HG02884 (cell line): ENCODE data around the gene KRTAP5-4.
"Not testable (repeated sequence)": the region's sequence is repeated elsewhere in the genome, so short reads cannot be mapped to it uniquely, and the experiment has no call there.

Source experiments
- ATAC-seq: cut with Tn5 transposase; IDR thresholded peaks from one replicate; pipeline ENCODE4 v1.9.1; 2021; ENCODE audit warnings: mild to moderate bottlenecking, moderate library complexity; ENCODE audit not compliant: unreplicated experiment

Gene KRTAP5-4

DNA sequence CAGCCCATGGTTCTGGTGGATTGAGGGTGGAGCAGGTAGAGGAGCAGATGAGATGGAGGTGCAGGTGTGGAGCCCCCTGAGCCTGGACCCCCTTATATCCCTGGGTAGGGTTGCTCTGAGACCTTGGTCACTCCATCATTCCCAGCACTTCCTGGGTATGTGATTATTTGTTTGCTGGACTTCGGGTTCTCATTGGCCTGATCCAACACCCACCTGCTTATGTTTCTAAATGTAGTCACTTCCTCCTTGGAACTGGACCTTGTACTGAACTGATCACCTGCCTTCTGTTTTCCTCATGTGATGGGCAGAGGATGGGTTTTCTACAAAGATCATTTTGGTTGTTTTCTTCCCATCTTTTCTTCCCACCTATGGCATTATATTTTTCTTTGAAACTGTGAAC lies at the start of gene KRTAP5-4:
TSS of gene KRTAP5-4 (minus strand) at position 53 of the 400 bp plus-strand sequence. CDS start at position 8, 45 bp downstream.
- ATAC-seq, result no peak

GRCh38 chr11:1671658-1672057 lies 49.7 kb upstream of the KRTAP5-4 start:
- no peak for ATAC-seq

GRCh38 chr11:1670905-1671371 lies 49.0 kb upstream of the KRTAP5-4 start:
- no peak for ATAC-seq

GRCh38 chr11:1670457-1670856 lies 48.5 kb upstream of the KRTAP5-4 start:
- ATAC-seq, result not testable (repeated sequence)

DNA sequence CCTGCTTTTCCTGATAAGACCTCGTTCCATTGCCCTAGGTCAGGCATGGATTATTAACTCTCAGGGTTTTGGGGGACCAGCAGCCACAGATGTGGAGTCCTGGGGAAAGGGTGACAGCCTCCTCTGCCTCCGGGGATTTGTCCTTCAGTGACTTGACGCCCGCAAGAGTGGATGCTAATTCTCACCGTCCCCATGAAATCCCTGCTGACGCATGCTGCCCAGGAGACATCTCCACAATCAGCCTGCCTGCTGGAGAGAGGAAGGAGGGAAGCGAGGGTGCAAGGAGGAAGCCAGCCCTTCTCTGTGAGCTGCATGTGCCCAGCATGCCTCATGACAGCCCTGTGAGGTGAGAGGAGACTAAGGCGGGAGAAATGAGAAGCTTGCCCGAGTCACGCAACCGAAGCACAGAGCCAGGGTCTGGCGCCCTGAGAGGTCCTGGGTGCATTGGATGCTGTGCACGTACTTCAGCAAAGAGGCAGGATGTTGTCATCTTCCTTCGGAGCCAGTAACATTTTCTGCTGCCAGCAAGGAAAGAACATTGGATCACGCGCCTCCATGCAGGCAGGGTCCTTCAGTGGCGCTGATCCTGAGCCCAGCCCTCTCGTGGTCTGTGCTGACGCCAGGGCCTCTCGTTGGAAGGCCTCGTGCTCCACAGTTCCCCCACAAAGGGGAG lies 47.7 kb upstream of the KRTAP5-4 start:
- ATAC-seq, result no peak

DNA sequence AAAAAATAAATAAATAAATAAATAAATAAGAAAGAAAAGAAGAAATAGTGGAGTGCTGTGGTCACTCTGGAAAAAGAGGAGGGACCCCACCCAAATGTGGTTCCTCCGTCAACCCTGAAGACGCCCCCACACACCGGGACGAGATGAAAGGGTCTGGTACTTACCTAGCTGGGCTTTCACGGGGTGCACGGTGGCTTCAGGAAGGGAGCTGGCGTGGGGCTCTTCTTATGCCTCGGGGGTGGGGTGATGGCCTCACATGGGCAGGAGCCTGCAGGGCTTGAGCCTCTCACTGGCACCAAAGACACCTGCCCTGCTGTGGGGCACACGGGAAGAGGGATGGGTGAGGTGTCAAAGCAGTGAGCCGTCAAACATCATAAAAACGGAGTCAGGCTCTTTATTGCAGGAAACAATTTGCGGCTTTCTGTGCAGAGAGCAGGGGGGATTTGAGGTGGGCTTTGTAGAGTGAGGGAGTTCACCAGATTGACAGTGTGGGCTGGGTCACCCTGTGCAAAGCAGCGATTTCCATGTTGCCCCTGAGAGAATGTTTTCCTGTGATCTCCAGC lies 47.1 kb upstream of the KRTAP5-4 start:
- no peak for ATAC-seq

GRCh38 chr11:1667906-1668305 lies 46.0 kb upstream of the KRTAP5-4 start:
- no peak for ATAC-seq

DNA sequence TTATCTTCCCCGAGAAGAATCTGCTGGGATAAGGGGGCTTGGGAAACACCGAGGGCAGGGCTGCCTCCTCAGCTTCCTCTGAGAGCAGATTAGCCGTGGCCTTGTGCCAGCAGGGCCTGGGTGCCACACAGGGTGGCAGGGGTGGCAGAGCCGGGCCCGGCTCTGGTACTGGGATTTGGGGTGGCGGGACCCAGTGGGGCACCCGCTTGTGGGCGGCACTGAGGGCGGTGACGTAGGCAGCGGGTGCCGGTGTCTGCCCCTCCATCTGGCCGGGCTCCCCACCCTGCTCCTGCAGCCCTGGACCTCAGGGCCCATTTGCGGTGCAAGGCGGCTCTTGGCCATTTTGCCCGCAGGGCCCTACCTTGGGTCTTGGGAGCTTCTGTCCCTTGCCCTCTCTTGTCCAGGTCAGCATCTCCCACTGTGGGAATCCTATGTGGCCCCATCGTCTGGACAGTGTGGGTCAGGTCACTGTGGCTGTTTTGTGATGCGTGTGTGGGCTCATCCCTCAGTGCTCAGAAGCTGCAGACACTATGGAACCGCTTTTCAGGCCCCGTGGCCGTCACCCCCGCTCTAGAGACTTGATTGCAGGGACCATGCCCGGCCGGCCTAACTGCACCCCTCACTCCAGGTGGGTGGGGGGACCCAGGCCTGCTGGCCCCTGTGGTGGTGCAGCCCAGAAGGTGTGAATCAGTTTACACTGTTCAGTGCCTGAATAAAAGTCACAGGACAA lies 45.3 kb upstream of the KRTAP5-4 start:
- ATAC-seq, result no peak

DNA sequence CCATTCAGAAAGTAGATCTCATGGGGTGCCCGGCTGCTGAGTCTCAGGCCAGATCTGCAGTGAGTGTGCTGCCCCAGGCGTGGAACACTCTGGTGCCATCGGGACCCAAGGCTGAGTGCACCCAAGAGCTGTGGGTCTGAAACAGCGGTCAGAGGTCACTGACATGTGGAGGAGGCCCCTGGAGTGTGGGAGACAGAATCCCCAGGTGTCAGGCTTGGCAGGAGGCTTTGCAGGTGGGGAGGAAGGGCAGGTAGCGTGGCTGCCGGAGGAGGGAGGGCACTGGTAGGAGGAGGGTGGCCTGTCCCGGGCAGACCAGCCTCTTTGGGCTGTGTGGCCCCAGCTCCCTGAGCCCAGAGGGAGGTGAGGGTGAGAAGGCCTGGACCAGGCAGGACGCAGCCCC lies 43.4 kb upstream of the KRTAP5-4 start:
- no peak for ATAC-seq

DNA sequence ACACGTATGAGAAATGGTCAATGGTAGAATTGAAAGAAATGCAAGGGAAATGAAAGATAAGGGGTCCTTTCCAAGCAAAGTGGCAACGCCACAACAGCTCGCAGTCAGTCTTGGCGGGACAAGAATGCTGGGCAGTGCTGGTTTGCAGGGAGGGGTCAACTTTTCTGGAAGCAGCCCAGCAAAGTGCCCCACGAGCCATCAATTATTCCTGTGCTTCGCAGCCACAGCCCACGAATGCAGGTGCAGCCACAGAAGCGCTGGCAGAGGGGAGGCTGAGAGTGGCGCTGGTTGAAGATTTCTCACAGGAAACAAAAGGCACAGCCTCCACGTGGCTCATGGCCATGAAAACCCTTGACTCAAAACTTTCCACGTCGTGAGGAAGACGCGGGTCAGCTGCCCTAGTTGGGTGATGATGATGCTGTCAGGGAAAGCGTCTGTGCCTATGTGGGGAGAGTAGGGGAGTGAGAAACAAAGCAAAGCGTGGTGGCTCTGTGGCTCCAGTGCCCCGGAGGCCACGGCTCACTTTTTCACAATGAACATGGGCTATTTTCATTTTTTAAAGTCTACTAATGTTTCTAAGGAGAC lies 40.9 kb upstream of the KRTAP5-4 start:
- not testable (repeated sequence) for ATAC-seq

DNA sequence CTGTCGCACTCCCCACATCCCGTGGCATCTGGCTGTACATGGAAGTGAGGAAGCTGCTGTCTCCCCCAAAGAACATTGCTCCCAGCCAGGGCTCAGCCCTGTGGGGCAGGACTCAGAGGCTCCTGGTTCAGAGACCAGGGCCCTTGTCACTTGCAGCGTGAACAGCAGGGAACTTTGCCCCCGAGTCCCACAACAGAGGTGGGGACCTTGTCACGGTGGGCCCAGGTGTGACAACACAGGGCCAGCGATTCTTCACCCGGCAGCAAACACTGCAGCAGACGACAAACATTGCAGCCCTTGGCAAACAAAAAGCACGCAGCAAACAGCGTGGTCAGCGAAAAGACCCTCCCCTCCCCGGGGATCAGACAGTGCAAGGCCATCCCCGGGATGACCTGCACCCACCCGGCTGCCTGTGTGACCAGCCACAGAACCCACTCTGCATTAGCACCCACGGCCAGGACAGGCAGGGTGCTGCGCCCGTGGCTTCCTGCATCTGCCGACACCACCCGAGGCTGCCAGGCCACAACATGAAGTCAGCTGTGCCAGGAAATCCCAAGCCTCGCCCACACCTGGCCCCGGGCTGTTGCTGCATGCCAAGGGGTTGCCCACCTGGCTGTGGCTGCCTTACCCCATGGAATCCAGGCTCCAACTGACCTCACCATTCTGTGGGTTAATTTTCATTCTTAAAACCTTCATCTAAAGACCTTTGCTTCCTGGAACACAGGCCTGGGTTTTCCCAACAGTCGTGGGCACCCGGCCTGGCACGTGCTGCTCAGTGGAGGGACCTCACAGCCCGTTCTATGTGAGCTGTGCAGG lies 39.7 kb upstream of the KRTAP5-4 start:
- not testable (repeated sequence) for ATAC-seq

GRCh38 chr11:1660111-1660867 lies 38.4 kb upstream of the KRTAP5-4 start:
- no peak for ATAC-seq

- ATAC-seq, result no peak
Measured at GRCh38 chr11:1659506-1659905, 37.6 kb upstream of the KRTAP5-4 start.

GRCh38 chr11:1656670-1657069 lies 34.7 kb upstream of the KRTAP5-4 start:
- ATAC-seq, result no peak

DNA sequence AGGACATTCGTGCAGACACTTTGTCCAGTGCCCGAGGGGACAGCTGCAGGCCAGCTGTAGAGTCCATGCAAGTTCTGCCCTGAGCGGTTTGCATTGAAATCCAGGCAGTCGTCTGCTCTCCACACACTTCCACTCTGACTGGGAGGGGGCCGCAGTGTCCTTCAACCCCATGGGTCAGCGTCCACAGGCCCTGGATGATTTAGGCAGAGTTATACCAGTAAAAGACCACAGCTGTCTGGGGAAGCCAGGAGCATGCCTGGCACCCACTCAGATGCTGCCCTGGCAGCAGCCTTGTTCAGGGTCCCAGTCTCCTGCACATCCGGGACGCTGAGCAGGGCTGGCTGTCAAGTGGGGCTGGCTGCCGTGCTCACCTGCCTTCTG lies 34.1 kb upstream of the KRTAP5-4 start:
- no peak for ATAC-seq

DNA sequence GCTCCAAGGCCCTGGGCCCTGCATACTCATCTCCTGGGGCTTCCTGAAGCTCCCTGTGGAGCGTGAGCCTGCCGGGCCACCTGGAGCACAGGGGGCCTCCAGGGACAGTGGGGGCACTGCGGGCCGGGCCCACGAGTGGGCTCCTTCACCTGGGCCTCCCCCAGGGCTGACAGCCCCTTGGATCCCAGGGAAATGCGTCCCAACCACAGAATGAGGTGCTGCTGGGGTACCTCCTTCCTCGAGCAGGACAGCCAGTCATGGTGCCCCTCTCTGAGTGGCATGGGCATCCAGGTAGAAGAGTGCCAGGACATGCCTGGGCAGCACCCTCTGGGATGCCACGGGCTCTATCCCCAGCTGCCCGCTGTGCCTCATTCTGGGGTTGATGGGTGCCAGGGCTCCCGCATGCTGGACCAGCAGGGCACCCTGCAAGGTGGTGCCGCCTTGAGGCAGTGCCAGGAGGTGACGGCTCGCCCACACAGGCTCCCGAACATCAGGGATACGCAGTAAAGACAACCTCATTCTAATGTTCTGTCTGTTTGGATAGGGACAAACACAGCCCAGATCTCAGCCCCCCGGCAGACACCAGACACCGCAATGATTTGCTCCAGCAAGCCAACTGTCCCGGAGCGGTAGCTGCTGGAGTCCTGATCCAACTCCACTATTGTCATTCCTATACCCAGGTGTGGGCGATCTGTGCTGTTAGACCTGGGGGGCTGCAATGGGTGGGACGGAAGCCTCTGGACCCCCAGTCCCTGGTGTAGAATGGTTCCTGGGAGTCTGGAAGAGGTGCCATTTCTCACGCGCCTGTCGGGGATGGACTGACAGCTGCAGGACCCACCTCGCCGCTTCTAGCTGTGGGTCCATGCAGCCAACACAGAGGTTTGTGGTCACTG lies 33.5 kb upstream of the KRTAP5-4 start:
- ATAC-seq, result no peak

GRCh38 chr11:1654388-1655167 lies 32.6 kb upstream of the KRTAP5-4 start:
- ATAC-seq, result no peak
